ENCODE measurements around the gene FGD6. TPM values are rescaled to one million over a fixed set of nuclear protein-coding genes. Genes with fewer than 3 reads are reported as not detected.

FGD6 gene
- total and polyA plus RNA-seq, 2 of the 4 experiments (the other 2 are of a cell fraction), result 2.6 to 9.5 TPM

- CTCF ChIA-PET, result no interaction called here
- intact Hi-C loops (cut with micrococcal nuclease), result loop anchor here (5.0 kb wide), 2 partner anchors 49 to 364 kb away; partner anchors contain the start of genes FGD6 and VEZT
- BruUV-seq (replicated peaks), result no TSS peak
Observed at GRCh38 chr12:95168746-95169145, 48.5 kb downstream of the FGD6 start.

More at GRCh38 chr12:95168746-95169145, 48.5 kb downstream of the FGD6 start:
- Histone ChIP-seq H2AFZ (replicated peaks; ENCODE audit: low read length, poor library complexity) (no peak overlapping the region), H3K36me3 (ENCODE audit: control insufficient read depth, insufficient read depth, low read length) (no peaks in the 10 kb centered on the region; the same call in 1 of the 2 replicates), H3K27ac (ENCODE audit: insufficient read depth, low read length) (no peak overlapping the region), H4K8ac (ENCODE audit: low read depth in 2 of 2, low read length in 2 of 2) (no peak overlapping the region), H3K79me1 (ENCODE audit: low read depth in 1 of 2, low read length in 2 of 2) (peaks cover 3 to 12% of the 10 kb centered on the region in 2 experiments; a peak in 2 of 4 replicates), H3K9me1 (ENCODE audit: insufficient read depth, low read length) (no peaks in the 10 kb centered on the region; the same call in 1 of the 2 replicates), H3K4me2 (ENCODE audit: low read depth, low read length) (no peak overlapping the region), H3K14ac (replicated peaks; ENCODE audit: low read depth, low read length) (no peak overlapping the region), H2BK120ac (ENCODE audit: low read depth, low read length) (no peak overlapping the region), H3K23ac (ENCODE audit: low read depth, low read length) (no peak overlapping the region), H3K4me1 (ENCODE audit: control insufficient read depth, insufficient read depth, low read length) (peaks cover 1% of the 10 kb centered on the region; the same call in 1 of the 2 replicates), H2BK15ac (ENCODE audit: low read depth, low read length) (no peak overlapping the region), H2AK5ac (ENCODE audit: low read depth, low read length) (no peak overlapping the region), H4K20me1 (ENCODE audit: insufficient read depth, low read length) (no peaks in the 10 kb centered on the region), H2BK5ac (ENCODE audit: low read depth, low read length, poor library complexity, severe bottlenecking) (no peak overlapping the region), H3K9ac (ENCODE audit: low read depth, low read length) (no peak overlapping the region), H4K91ac (ENCODE audit: insufficient read depth, low read depth, low read length) (no peak overlapping the region), H3K4ac (ENCODE audit: low read depth, low read length) (no peak overlapping the region), H3K4me3 (ENCODE audit: insufficient read depth, low read depth, low read length) (no peak overlapping the region), H2AK9ac (replicated peaks; ENCODE audit: low read depth, low read length, poor library complexity) (no peak overlapping the region), H3K27me3 (ENCODE audit: control insufficient read depth, insufficient read depth, low read length) (no peaks in the 10 kb centered on the region), H4K5ac (ENCODE audit: low read depth, low read length) (no peak overlapping the region), H3K18ac (ENCODE audit: low read depth, low read length) (no peak overlapping the region), H3K9me3 (ENCODE audit: control insufficient read depth, insufficient read depth, low read length) (no peaks in the 10 kb centered on the region), H3K56ac (ENCODE audit: extremely low read depth, insufficient read depth, low read length) (no peak overlapping the region), H2BK20ac (ENCODE audit: low read depth, low read length) (0 out of 2 replicates have a peak overlapping the region, but pooled peaks have one; percentile 5)
- TF ChIP-seq SMC3 (IDR thresholded peaks at IDR 0.05; ENCODE audit: low read depth, low read length), result no peak
- TF ChIP-seq MAZ (IDR thresholded peaks at IDR 0.05; ENCODE audit: borderline replicate concordance, low read depth, low read length), result no peak
- no peak for TF ChIP-seq ELK1 (IDR thresholded peaks at IDR 0.05; ENCODE audit: borderline replicate concordance, low read depth, low read length)
- no peak for TF ChIP-seq POLR2A (IDR thresholded peaks at IDR 0.05; ENCODE audit: low read depth, low read length)
- TF ChIP-seq CHD1 (IDR thresholded peaks at IDR 0.05; ENCODE audit: low read depth, low read length), result no peak
- TF ChIP-seq USF2 (IDR thresholded peaks at IDR 0.05; ENCODE audit: low read depth, low read length), result no peak
- no peak for TF ChIP-seq NFE2L2 (IDR thresholded peaks at IDR 0.05; ENCODE audit: low read depth, low read length)
- no peak for DNase-seq
- POLR2A ChIA-PET (ENCODE audit: unreplicated experiment), result no interaction called here
- in situ Hi-C loops (cut with MboI; ENCODE audit: low sequenced_read_pairs) (no loop called here), dilution Hi-C loops (cut with HindIII; ENCODE audit: low sequenced_read_pairs, unreplicated experiment) (no loop called here)
- WGBS, 2 experiments (ENCODE audit: extremely low coverage in 2 of 2, insufficient read length in 1 of 2), result no CpG with 5 or more reads among the region's 2 CpGs
- no peak for ATAC-seq (ENCODE audit: low read depth)

Measured in IMR-90 (cell line).